RCC 7860 (cell line): Measurements from ENCODE around the gene EEA1.
"Not testable (repeated sequence)": the region's sequence is repeated elsewhere in the genome, so short reads cannot be mapped to it uniquely, and the experiment has no call there.

Source experiments
- DNase-seq: peaks from one replicate; pipeline ENCODE4 v3.0.0-alpha.2; 2015; ENCODE audit warnings: low spot score
- FAIRE-seq: peaks from 2 replicates; lab custom pipeline; 2012; peaks lifted over from hg19 to GRCh38; lab: Jason Lieb, UNC

Gene EEA1

GRCh38 chr12:92827836-92828431 is 101.2 kb downstream of the EEA1 start:
- FAIRE-seq: peak; percentile 46

GRCh38 chr12:92821142-92821541 is 108.0 kb downstream of the EEA1 start:
- no peak for FAIRE-seq

More at GRCh38 chr12:92827836-92828431, 101.2 kb downstream of the EEA1 start:
- DNase-seq: peak; percentile 46

GRCh38 chr12:92814584-92814983 is 114.5 kb downstream of the EEA1 start:
- DNase-seq (no peak), FAIRE-seq (no peak)

More at GRCh38 chr12:92821142-92821541, 108.0 kb downstream of the EEA1 start:
- DNase-seq: no peak

- DNase-seq (no peak), FAIRE-seq (no peak)
Measured at GRCh38 chr12:92810370-92810769, 118.7 kb downstream of the EEA1 start.

- DNase-seq: no peak
- FAIRE-seq: no peak
Measured at GRCh38 chr12:92803903-92804302, 125.2 kb downstream of the EEA1 start.

GRCh38 chr12:92802906-92803305 is 126.2 kb downstream of the EEA1 start:
- FAIRE-seq (no peak), DNase-seq (no peak)

GRCh38 chr12:92796650-92797049 is 132.4 kb downstream of the EEA1 start:
- DNase-seq (peak; percentile 14), FAIRE-seq (peak; percentile 60)

- DNase-seq (no peak), FAIRE-seq (no peak)
Measured at GRCh38 chr12:92794814-92795213, 134.3 kb downstream of the EEA1 start.

- not testable (repeated sequence) for FAIRE-seq, DNase-seq
Measured at GRCh38 chr12:92794356-92794755, 134.7 kb downstream of the EEA1 start.

GRCh38 chr12:92786045-92786444 is 143.1 kb downstream of the EEA1 start:
- DNase-seq (no peak), FAIRE-seq (no peak)

- FAIRE-seq: no peak
- no peak for DNase-seq
Measured at GRCh38 chr12:92785563-92785950, 143.5 kb downstream of the EEA1 start.

GRCh38 chr12:92784797-92785562 is 144.1 kb downstream of the EEA1 start:
- FAIRE-seq: peak; percentile 74
- peak; percentile 74 for DNase-seq

GRCh38 chr12:92784356-92784755 is 144.7 kb downstream of the EEA1 start:
- FAIRE-seq (no peak), DNase-seq (no peak)

- no peak for FAIRE-seq
Measured at GRCh38 chr12:92779902-92780301, 149.2 kb downstream of the EEA1 start.

GRCh38 chr12:92778525-92778924 is 150.6 kb downstream of the EEA1 start:
- no peak for FAIRE-seq
- no peak for DNase-seq

More at GRCh38 chr12:92779902-92780301, 149.2 kb downstream of the EEA1 start:
- no peak for DNase-seq

- no peak for DNase-seq
- no peak for FAIRE-seq
Measured at GRCh38 chr12:92775416-92775815, 153.7 kb downstream of the EEA1 start.

GRCh38 chr12:92771001-92771400 is 158.1 kb downstream of the EEA1 start:
- DNase-seq: no peak
- FAIRE-seq: no peak

- no peak for DNase-seq
- no peak for FAIRE-seq
Measured at GRCh38 chr12:92769124-92769901, 159.8 kb downstream of the EEA1 start.

GRCh38 chr12:92765871-92766270 is 163.2 kb downstream of the EEA1 start:
- DNase-seq (no peak), FAIRE-seq (no peak)

GRCh38 chr12:92764831-92765230 is 164.3 kb downstream of the EEA1 start:
- DNase-seq (no peak), FAIRE-seq (no peak)

GRCh38 chr12:92762773-92763172 is 166.3 kb downstream of the EEA1 start:
- no peak for DNase-seq
- FAIRE-seq: no peak
